GM19463 (cell line): ENCODE measurements around the gene PTPRQ.
"Not testable (repeated sequence)": the region's sequence is repeated elsewhere in the genome, so short reads cannot be mapped to it uniquely, and the experiment has no call there.

Experiments used
- ATAC-seq: cut with Tn5 transposase; IDR thresholded peaks from one replicate; pipeline ENCODE4 v1.9.1; 2021; ENCODE audit warnings: mild to moderate bottlenecking, moderate library complexity; ENCODE audit not compliant: unreplicated experiment

PTPRQ gene

GRCh38 chr12:80443974-80444666 is at the start of gene PTPRQ:
TSS of gene PTPRQ (plus strand) at chr12:80444235. CDS start at chr12:80444346, 111 bp downstream.
- ATAC-seq, result no peak

- ATAC-seq, result no peak
Measured at GRCh38 chr12:80400571-80400991, 43.5 kb upstream of the PTPRQ start.

GRCh38 chr12:80401191-80401590 is 42.8 kb upstream of the PTPRQ start:
- no peak for ATAC-seq

- no peak for ATAC-seq
Measured at GRCh38 chr12:80404629-80405028, 39.4 kb upstream of the PTPRQ start.

- no peak for ATAC-seq
Measured at GRCh38 chr12:80406253-80406652, 37.8 kb upstream of the PTPRQ start.

GRCh38 chr12:80411787-80412186 is 32.2 kb upstream of the PTPRQ start:
- ATAC-seq, result no peak

GRCh38 chr12:80412343-80412953 is 31.6 kb upstream of the PTPRQ start:
- ATAC-seq, result peak; percentile 76

- ATAC-seq, result no peak
Measured at GRCh38 chr12:80413462-80413861, 30.6 kb upstream of the PTPRQ start.

- no peak for ATAC-seq
Measured at GRCh38 chr12:80415466-80415865, 28.6 kb upstream of the PTPRQ start.

- no peak for ATAC-seq
Measured at GRCh38 chr12:80419644-80420043, 24.4 kb upstream of the PTPRQ start.

- ATAC-seq, result no peak
Measured at GRCh38 chr12:80420075-80420474, 24.0 kb upstream of the PTPRQ start.

GRCh38 chr12:80422550-80422949 is 21.5 kb upstream of the PTPRQ start:
- no peak for ATAC-seq

- no peak for ATAC-seq
Measured at GRCh38 chr12:80432061-80432460, 12.0 kb upstream of the PTPRQ start.

- no peak for ATAC-seq
Measured at GRCh38 chr12:80441921-80442320, 2.1 kb upstream of the PTPRQ start.

- no peak for ATAC-seq
Measured at GRCh38 chr12:80442426-80443222, 1.4 kb upstream of the PTPRQ start.

GRCh38 chr12:80445083-80445793 is 1.2 kb downstream of the PTPRQ start:
- no peak for ATAC-seq

GRCh38 chr12:80456513-80456912 is 12.5 kb downstream of the PTPRQ start:
- ATAC-seq, result no peak

- no peak for ATAC-seq
Measured at GRCh38 chr12:80460972-80461371, 16.9 kb downstream of the PTPRQ start.

- not testable (repeated sequence) for ATAC-seq
Measured at GRCh38 chr12:80461851-80462250, 17.8 kb downstream of the PTPRQ start.

GRCh38 chr12:80469681-80470080 is 25.6 kb downstream of the PTPRQ start:
- ATAC-seq, result no peak

- no peak for ATAC-seq
Measured at GRCh38 chr12:80470403-80470802, 26.4 kb downstream of the PTPRQ start.
